H1 (cell line): ENCODE data around the gene OR4D6. TPM values are rescaled to one million over a fixed set of nuclear protein-coding genes. Genes with fewer than 3 reads are reported as not detected.

ENCODE experiments used
- JUN ChIP-seq: IDR thresholded peaks from 2 replicates; pipeline ENCODE4 v1.6.1; 2011; ENCODE audit warnings: low read depth, mild to moderate bottlenecking, improper control_type of control experiment, low read length
- KDM1A ChIP-seq: fragments of 200-600, 300-600 bp; sonication (generic); IDR thresholded peaks from 2 replicates; pipeline ENCODE4 v1.7.1; 2016; ENCODE audit warnings: mild to moderate bottlenecking, low read length, borderline replicate concordance
- ZNF274 ChIP-seq: IDR thresholded peaks from 2 replicates; pipeline ENCODE4 v1.7.0; 2012; ENCODE audit warnings: low read length, borderline replicate concordance; ENCODE audit errors: extremely low read depth
- polyA plus RNA-seq, 7 experiments: library from polyadenylated mRNA; depleted of rRNA in 3 of 7; stranded (reverse) in 5 of 7; unstranded in 2 of 7; fragments of >200 nt in 5 of 7; fragments of 200-250 nt in 2 of 7; gene quantifications; 1 replicate in 5 of 7; 2 replicates in 1 of 7; 4 replicates in 1 of 7; pipeline versions ENCODE4 v1.2.1 to v1.2.3, GENCODE V29; 2011 to 2013; ENCODE audit warnings: missing spikeins in 2 of 7, mixed read lengths in 2 of 7
- total RNA-seq: library from RNA; stranded (reverse); fragmentation: NEBNext Ultra II Directional; extraction: Animal tissue kit (Norgen Biotek cat#: 25700); gene quantifications from 2 replicates; pipeline ENCODE4 v1.2.1, GENCODE V29; 2021
- TF ChIP-seq, protein P1 (sequence below): IDR thresholded peaks from 2 replicates; pipeline ENCODE4 v1.6.1; 2012; ENCODE audit warnings: inconsistent platforms

OR4D6 gene
- total and polyA plus RNA-seq, 2 of the 8 experiments (the other 6 are each of a cell fraction or from before 2014, with no cell fraction given), result not detected

DNA sequence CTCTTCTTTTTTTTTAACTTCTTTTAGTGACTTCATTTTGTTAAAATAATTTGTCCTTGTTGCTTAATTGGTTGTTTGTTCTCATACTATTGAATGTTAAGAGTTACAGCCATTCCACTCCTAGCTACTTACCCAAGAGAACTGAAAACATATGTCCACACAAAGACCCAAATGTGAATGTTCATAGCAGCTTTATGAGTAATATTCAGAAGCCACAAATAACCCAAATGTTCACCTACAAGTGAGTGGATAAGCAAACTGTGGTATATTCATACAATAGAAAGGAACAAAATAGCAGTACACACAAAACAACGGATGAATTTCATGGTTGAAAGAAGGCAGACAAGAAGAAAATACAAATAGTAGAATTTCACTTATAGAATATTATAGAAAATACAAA is 45.2 kb downstream of the OR4D6 start (continued):
- TF ChIP-seq KDM1A (no peak), ZNF274 (no peak), JUN (no peak)
- TF ChIP-seq, protein P1, sequence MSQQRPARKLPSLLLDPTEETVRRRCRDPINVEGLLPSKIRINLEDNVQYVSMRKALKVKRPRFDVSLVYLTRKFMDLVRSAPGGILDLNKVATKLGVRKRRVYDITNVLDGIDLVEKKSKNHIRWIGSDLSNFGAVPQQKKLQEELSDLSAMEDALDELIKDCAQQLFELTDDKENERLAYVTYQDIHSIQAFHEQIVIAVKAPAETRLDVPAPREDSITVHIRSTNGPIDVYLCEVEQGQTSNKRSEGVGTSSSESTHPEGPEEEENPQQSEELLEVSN, result no peak
- TF ChIP-seq, all 59 proteins: peak for 0
